ENCODE results near the gene DUSP28. TPM values are rescaled to one million over a fixed set of nuclear protein-coding genes. Genes with fewer than 3 reads are reported as not detected.

The DUSP28 gene
- total RNA-seq, 2 donors from 2014 or later: 5.8 to 14.3 TPM

DNA sequence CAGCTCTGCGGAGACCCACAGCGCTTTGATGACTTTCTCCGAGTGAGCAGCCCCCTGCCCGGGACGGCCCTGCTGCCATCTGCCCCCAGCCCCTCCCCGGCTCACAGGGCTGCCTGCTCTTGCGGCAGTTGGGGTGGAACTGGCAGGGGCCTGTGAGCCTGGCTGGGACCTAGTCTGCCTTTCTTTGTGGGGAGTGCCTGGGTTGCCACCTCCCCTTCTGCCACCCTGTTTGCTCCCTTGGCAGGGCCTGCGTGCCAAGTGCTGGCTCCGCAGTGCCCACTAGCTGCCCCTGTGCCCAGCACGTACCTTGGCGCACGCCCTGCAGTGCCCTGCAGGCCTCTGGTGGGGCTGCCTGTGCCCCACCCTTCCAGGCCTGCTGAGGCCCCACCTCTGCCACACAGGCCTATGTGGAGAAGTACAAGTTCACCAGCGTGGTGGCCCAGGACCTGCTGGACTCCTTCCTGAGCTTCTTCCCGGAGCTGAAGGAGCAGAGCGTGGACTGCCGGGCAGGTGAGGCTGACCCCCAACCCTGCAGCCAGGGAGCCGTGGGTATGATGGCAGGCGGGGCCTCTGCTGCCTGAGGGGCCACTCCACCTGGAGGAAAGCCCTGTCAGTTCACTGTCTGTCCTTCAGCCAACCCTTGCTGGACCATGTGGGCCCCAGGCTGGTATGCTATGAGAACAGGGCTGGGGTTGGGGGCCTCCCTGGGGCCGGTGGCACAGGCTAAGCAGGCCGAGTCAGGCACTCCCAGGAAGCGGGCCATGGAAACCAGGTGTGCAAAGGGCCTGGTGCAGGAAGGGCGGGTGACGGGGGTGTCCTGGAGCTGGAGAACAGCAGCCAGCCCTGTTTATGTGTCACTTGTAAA is 15.2 kb downstream of the DUSP28 start:
- no peak for DNase-seq (ENCODE audit: low spot score)
- Histone ChIP-seq H3K9me3 (no peaks in the 10 kb centered on the region), H3K27me3 (replicated peaks; ENCODE audit: insufficient read depth) (no peaks in the 10 kb centered on the region), H3K4me1 (ENCODE audit: control insufficient read depth in 1 of 2, low read depth in 2 of 2) (peaks cover 11 to 18% of the 10 kb centered on the region in 2 donors), H3K4me3 (no peak overlapping the region), H3K36me3 (peaks cover 30% of the 10 kb centered on the region), H3K27ac (no peak overlapping the region)
- TF ChIP-seq, protein P1, sequence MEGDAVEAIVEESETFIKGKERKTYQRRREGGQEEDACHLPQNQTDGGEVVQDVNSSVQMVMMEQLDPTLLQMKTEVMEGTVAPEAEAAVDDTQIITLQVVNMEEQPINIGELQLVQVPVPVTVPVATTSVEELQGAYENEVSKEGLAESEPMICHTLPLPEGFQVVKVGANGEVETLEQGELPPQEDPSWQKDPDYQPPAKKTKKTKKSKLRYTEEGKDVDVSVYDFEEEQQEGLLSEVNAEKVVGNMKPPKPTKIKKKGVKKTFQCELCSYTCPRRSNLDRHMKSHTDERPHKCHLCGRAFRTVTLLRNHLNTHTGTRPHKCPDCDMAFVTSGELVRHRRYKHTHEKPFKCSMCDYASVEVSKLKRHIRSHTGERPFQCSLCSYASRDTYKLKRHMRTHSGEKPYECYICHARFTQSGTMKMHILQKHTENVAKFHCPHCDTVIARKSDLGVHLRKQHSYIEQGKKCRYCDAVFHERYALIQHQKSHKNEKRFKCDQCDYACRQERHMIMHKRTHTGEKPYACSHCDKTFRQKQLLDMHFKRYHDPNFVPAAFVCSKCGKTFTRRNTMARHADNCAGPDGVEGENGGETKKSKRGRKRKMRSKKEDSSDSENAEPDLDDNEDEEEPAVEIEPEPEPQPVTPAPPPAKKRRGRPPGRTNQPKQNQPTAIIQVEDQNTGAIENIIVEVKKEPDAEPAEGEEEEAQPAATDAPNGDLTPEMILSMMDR (IDR thresholded peaks at IDR 0.05): no peak
- no peak for ATAC-seq (ENCODE audit: insufficient number of reproducible peaks, low FRiP score, low read depth)

DNA sequence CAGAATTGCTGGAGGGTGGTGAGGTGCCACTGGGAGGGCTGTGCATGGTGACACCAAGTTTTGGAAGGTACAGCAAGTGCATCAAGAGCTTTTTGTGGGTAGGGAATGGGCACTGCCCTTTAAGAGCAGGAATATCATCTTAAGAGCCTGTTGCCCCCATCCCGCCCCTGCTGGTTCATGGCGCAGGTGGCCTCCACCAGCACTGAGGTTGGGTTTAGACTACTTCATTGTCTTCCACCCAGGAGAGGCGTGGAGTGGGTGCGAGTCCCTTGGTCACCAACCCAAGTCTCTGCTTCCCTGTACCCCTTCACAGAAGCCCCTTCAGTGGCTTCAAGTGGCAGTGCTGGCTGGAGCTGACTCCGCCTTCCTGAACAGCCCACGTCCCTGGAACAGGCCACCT is 15.9 kb downstream of the DUSP28 start:
- Histone ChIP-seq H3K36me3 (peaks cover 30% of the 10 kb centered on the region), H3K27me3 (replicated peaks; ENCODE audit: insufficient read depth) (no peaks in the 10 kb centered on the region), H3K4me3 (no peak overlapping the region), H3K9me3 (no peaks in the 10 kb centered on the region), H3K4me1 (ENCODE audit: control insufficient read depth in 1 of 2, low read depth in 2 of 2) (peaks cover 9 to 11% of the 10 kb centered on the region in 2 donors), H3K27ac (no peak overlapping the region)
- TF ChIP-seq, protein P1 (IDR thresholded peaks at IDR 0.05): no peak
- DNase-seq (ENCODE audit: low spot score) (no peak), ATAC-seq (ENCODE audit: insufficient number of reproducible peaks, low FRiP score, low read depth) (no peak)

DNA sequence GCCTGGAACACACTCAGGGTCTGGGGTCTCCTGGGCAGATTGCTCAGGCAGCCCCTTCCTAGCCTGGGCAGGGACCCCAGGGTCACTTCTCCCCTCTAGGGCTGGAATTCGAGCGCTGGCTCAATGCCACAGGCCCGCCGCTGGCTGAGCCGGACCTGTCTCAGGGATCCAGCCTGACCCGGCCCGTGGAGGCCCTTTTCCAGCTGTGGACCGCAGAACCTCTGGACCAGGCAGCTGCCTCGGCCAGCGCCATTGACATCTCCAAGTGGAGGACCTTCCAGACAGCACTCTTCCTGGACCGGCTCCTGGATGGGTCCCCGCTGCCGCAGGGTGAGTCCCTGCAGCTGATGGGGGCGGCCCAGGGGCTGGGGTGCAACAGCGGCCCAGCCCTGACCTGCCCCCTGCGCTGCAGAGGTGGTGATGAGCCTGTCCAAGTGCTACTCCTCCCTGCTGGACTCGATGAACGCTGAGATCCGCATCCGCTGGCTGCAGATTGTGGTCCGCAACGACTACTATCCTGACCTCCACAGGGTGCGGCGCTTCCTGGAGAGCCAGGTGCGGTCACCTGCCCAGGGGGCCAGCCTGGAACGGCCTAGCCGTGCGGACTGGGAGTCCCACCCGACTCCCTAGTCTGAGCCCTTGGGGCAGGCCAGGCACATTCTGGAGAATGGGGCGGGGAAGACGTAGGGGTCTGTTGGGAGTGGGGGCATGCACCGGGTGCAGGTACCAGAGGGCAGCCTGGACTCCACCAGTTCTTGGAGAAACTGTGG is 16.5 kb downstream of the DUSP28 start:
- H3K4me3 ChIP-seq: no peak overlapping the region
- H3K27ac ChIP-seq: no peak overlapping the region
- no peak for DNase-seq (ENCODE audit: low spot score)
- H3K27me3 ChIP-seq (replicated peaks; ENCODE audit: insufficient read depth): no peaks in the 10 kb centered on the region
- TF ChIP-seq, protein P1 (IDR thresholded peaks at IDR 0.05): no peak
- H3K9me3 ChIP-seq: no peaks in the 10 kb centered on the region
- peaks cover 30% of the 10 kb centered on the region for H3K36me3 ChIP-seq
- H3K4me1 ChIP-seq (ENCODE audit: control insufficient read depth in 1 of 2, low read depth in 2 of 2): peaks cover 7 to 9% of the 10 kb centered on the region in 2 donors
- ATAC-seq (ENCODE audit: insufficient number of reproducible peaks, low FRiP score, low read depth): no peak

DNA sequence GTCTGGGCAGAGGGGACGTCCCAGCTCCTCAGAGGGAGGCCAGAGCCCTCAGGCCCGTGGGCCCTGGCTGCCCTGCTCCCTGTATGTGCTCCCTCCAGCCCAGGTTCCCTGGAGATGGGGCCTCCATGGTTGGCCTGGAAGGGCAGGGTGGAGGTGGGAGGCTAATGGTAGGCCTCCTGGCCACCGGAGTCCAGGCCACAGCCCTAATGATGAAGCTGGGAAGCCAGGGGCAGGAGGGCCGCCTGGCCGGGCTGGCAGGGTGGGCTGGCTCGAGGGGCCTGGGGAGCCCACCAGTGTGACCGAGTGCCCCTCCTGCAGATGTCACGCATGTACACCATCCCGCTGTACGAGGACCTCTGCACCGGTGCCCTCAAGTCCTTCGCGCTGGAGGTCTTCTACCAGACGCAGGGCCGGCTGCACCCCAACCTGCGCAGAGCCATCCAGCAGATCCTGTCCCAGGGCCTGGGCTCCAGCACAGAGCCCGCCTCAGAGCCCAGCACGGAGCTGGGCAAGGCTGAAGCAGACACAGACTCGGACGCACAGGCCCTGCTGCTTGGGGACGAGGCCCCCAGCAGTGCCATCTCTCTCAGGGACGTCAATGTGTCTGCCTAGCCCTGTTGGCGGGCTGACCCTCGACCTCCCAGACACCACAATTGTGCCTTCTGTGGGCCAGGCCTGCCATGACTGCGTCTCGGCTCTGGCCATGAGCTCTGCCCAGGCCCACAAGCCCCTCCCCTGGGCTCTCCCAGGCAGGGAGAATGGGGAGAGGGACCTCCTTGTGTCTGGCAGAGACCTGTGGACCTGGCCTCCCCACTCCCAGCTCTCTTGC is 17.3 kb downstream of the DUSP28 start:
- no peak overlapping the region for H3K4me3 ChIP-seq
- H3K36me3 ChIP-seq: peaks cover 30% of the 10 kb centered on the region
- ATAC-seq (ENCODE audit: insufficient number of reproducible peaks, low FRiP score, low read depth): no peak
- peaks cover 7 to 9% of the 10 kb centered on the region in 2 donors for H3K4me1 ChIP-seq (ENCODE audit: control insufficient read depth in 1 of 2, low read depth in 2 of 2)
- H3K27ac ChIP-seq: no peak overlapping the region
- TF ChIP-seq, protein P1 (IDR thresholded peaks at IDR 0.05): no peak
- no peaks in the 10 kb centered on the region for H3K9me3 ChIP-seq
- DNase-seq (ENCODE audit: low spot score): no peak
- H3K27me3 ChIP-seq (replicated peaks; ENCODE audit: insufficient read depth): no peaks in the 10 kb centered on the region

Measured in thoracic aorta (tissue), 2 donors.